ENCODE measurements around the gene TXNRD1.

Gene TXNRD1

DNA sequence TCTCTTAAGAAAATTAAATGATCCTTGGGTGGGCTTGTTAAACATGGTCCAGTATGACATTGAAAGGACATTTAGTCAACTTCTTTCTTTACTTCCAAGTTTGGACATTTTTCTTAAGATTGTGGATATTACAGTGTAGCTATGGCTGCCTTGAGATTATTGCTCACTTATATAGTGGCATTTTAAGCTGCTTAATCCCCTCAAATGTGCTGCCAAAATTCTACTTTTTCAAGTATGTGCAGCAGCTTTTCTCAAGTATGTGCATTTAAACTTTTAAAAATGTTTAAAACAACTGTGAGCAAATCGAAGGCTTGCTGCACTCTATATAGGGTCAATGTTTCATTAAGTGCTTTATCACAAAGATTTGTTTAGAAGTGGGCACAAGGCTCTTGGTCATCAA is 7.4 kb downstream of the TXNRD1 start:
- Histone ChIP-seq H3K4me1 (ENCODE audit: low read length) (peaks cover 14% of the 10 kb centered on the region), H3K9me3 (ENCODE audit: insufficient read depth, low read length) (no peaks in the 10 kb centered on the region), H3K4me2 (ENCODE audit: low read length) (no peak overlapping the region), H3K27ac (ENCODE audit: low read length) (no peak overlapping the region), H3K27me3 (ENCODE audit: low read depth, low read length) (peaks cover 10% of the 10 kb centered on the region), H4K20me1 (ENCODE audit: insufficient read depth, low read length) (no peaks in the 10 kb centered on the region), H3K9ac (ENCODE audit: low read length) (no peak overlapping the region), H3K79me2 (ENCODE audit: low read length) (no peaks in the 10 kb centered on the region), H2AFZ (ENCODE audit: low read depth, low read length) (no peak overlapping the region), H3K4me3 (ENCODE audit: low read length) (no peak overlapping the region), H3K36me3 (replicated peaks; ENCODE audit: low read depth, low read length) (no peaks in the 10 kb centered on the region)
- TF ChIP-seq, protein P1, sequence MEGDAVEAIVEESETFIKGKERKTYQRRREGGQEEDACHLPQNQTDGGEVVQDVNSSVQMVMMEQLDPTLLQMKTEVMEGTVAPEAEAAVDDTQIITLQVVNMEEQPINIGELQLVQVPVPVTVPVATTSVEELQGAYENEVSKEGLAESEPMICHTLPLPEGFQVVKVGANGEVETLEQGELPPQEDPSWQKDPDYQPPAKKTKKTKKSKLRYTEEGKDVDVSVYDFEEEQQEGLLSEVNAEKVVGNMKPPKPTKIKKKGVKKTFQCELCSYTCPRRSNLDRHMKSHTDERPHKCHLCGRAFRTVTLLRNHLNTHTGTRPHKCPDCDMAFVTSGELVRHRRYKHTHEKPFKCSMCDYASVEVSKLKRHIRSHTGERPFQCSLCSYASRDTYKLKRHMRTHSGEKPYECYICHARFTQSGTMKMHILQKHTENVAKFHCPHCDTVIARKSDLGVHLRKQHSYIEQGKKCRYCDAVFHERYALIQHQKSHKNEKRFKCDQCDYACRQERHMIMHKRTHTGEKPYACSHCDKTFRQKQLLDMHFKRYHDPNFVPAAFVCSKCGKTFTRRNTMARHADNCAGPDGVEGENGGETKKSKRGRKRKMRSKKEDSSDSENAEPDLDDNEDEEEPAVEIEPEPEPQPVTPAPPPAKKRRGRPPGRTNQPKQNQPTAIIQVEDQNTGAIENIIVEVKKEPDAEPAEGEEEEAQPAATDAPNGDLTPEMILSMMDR (IDR thresholded peaks at IDR 0.05; ENCODE audit: low read depth, low read length): no peak
- TF ChIP-seq EZH2phosphoT487 (IDR thresholded peaks at IDR 0.05; ENCODE audit: low read depth): no peak

DNA sequence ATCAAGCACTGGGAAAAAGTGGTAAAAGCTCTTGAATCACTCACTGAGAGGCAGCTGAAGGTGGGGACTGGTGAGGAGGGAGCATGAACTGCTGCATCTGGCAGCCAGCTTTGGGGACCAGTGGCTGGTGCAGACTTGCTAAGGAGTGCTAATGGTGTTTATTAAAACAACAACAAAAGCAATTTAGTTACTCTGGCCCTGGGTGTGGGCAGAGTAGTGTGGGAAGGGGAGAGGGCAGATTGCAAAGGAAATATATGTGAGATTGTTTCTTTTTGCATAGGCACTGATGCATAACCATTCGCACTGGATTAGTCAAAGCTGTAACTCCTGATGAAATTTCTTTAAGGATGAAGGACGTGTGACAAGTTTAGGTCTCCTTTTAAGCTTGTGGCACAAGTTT is 8.1 kb downstream of the TXNRD1 start:
- H4K20me1 ChIP-seq (ENCODE audit: insufficient read depth, low read length): no peaks in the 10 kb centered on the region
- TF ChIP-seq, protein P1 (IDR thresholded peaks at IDR 0.05; ENCODE audit: low read depth, low read length): no peak
- no peak for TF ChIP-seq EZH2phosphoT487 (IDR thresholded peaks at IDR 0.05; ENCODE audit: low read depth)
- no peak overlapping the region for H3K9ac ChIP-seq (ENCODE audit: low read length)
- H3K4me1 ChIP-seq (ENCODE audit: low read length): peaks cover 14% of the 10 kb centered on the region
- H3K36me3 ChIP-seq (replicated peaks; ENCODE audit: low read depth, low read length): no peaks in the 10 kb centered on the region
- H3K27ac ChIP-seq (ENCODE audit: low read length): no peak overlapping the region
- no peak overlapping the region for H3K4me2 ChIP-seq (ENCODE audit: low read length)
- no peak overlapping the region for H2AFZ ChIP-seq (ENCODE audit: low read depth, low read length)
- H3K79me2 ChIP-seq (ENCODE audit: low read length): no peaks in the 10 kb centered on the region
- no peak overlapping the region for H3K4me3 ChIP-seq (ENCODE audit: low read length)
- H3K9me3 ChIP-seq (ENCODE audit: insufficient read depth, low read length): no peaks in the 10 kb centered on the region
- H3K27me3 ChIP-seq (ENCODE audit: low read depth, low read length): peaks cover 10% of the 10 kb centered on the region

DNA sequence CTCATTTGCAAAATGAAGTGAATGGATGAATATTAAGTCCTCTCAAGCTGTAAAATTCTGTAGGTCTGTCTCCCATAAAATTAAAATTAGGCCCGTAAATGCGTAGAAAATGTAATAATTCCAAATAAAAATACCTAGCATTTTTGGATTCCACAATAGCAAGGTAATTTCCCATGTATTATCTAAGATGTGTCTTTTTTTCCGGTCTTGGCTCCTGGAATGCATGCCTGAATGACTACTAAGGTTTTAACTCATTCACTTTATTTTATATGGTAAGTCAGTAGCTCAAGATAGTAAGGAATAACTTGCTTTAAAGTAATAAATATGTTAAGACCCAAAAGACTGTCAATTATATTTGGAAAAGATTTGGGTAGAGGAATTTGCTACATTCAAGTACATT is 11.1 kb downstream of the TXNRD1 start:
- H4K20me1 ChIP-seq (ENCODE audit: insufficient read depth, low read length): no peaks in the 10 kb centered on the region
- no peak overlapping the region for H2AFZ ChIP-seq (ENCODE audit: low read depth, low read length)
- no peak overlapping the region for H3K27ac ChIP-seq (ENCODE audit: low read length)

DNA sequence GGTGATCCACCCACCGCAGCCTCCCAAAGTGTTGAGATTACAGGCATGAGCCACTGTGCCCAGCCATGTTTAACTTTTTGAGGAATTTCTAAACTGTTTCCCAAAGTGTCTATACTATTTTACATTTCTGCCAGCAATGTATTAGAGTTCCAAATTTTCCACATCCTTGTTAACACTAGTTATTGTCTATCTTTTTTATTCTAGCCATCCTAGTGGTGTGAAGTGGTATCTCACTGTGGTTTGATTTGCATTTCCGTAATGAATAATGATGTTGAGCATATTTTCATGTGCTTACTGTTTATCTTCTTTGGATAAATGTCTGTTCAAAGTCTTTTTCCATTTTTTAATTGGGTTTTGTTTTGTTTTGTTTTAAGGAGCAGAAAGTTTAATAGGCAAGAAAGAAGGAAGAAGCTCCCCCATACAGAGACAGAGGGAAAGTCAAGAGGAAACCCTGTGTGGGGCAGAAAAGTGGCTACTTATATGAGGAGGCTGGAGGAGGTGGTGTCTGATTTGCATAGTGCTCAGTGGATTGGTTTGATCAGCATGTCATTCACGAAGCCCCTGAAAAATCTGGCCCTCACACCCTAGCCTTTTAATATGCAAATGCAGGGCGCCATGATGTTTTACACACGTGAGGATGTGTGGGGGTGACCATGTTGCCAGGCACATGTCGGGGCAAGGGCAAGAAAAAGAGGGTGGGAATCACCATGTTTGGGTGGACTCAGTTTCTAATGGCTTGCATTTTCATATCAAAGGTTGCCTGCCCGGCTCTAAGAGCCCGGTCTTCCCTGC is 14.9 kb downstream of the TXNRD1 start:
- no peaks in the 10 kb centered on the region for H3K36me3 ChIP-seq (replicated peaks; ENCODE audit: low read depth, low read length)
- H3K4me3 ChIP-seq (ENCODE audit: low read length): no peak overlapping the region
- H3K9me3 ChIP-seq (ENCODE audit: insufficient read depth, low read length): peaks cover 12% of the 10 kb centered on the region; the same call in 1 of the 2 replicates
- no peaks in the 10 kb centered on the region for H3K27me3 ChIP-seq (ENCODE audit: low read depth, low read length)
- H2AFZ ChIP-seq (ENCODE audit: low read depth, low read length): no peak overlapping the region
- H3K4me1 ChIP-seq (ENCODE audit: low read length): no peaks in the 10 kb centered on the region
- no peak for TF ChIP-seq EZH2phosphoT487 (IDR thresholded peaks at IDR 0.05; ENCODE audit: low read depth)
- TF ChIP-seq, protein P1 (IDR thresholded peaks at IDR 0.05; ENCODE audit: low read depth, low read length): no peak
- no peak overlapping the region for H3K27ac ChIP-seq (ENCODE audit: low read length)
- H3K79me2 ChIP-seq (ENCODE audit: low read length): no peaks in the 10 kb centered on the region
- no peak overlapping the region for H3K9ac ChIP-seq (ENCODE audit: low read length)
- H3K4me2 ChIP-seq (ENCODE audit: low read length): no peak overlapping the region
- no peaks in the 10 kb centered on the region for H4K20me1 ChIP-seq (ENCODE audit: insufficient read depth, low read length)

More for the DNA sequence above, 11.1 kb downstream of the TXNRD1 start:
- Histone ChIP-seq H3K4me3 (ENCODE audit: low read length) (no peak overlapping the region), H3K79me2 (ENCODE audit: low read length) (no peaks in the 10 kb centered on the region), H3K27me3 (ENCODE audit: low read depth, low read length) (peaks cover 10% of the 10 kb centered on the region), H3K9me3 (ENCODE audit: insufficient read depth, low read length) (no peaks in the 10 kb centered on the region), H3K4me2 (ENCODE audit: low read length) (no peak overlapping the region), H3K36me3 (replicated peaks; ENCODE audit: low read depth, low read length) (no peaks in the 10 kb centered on the region), H3K9ac (ENCODE audit: low read length) (no peak overlapping the region), H3K4me1 (ENCODE audit: low read length) (peaks cover 7% of the 10 kb centered on the region)
- TF ChIP-seq, protein P1 (IDR thresholded peaks at IDR 0.05; ENCODE audit: low read depth, low read length): no peak
- TF ChIP-seq EZH2phosphoT487 (IDR thresholded peaks at IDR 0.05; ENCODE audit: low read depth): no peak

Data from OCI-LY3 (cell line).